ENCODE results near the gene TMEM266.

The TMEM266 gene

DNA sequence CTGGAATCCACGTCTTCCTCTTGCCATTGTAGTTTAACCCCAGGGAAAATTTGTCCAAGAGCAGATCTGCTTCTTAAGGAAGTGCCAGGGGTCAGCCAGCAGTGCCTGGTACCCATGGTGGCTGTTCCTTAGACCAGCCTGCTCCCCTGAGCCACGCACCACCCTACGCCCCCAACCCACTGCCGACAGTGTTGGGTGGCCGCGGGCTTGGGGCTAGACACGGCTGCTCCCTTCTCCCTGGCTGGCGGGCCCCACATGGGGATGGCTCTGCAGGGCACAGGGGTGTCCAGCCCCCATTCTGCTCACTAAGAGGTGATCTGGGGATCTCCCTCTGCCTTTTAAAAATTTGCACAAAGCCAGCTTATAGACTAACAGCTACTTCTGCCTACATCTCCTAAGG, 104.8 kb downstream of the TMEM266 start:
- Histone ChIP-seq H3K27me3 (ENCODE audit: low read depth, low read length) (no peaks in the 10 kb centered on the region), H3K4me1 (ENCODE audit: control insufficient read depth in 1 of 2, insufficient read depth in 2 of 2, low read length in 2 of 2) (peaks cover 0 to 9% of the 10 kb centered on the region in 2 donors), H3K36me3 (ENCODE audit: control insufficient read depth in 1 of 2, insufficient read depth in 2 of 2, low read length in 2 of 2) (no peaks in the 10 kb centered on the region), H3K27ac (ENCODE audit: low read length) (no peak overlapping the region), H3K4me3 (ENCODE audit: low read depth in 1 of 2, low read length in 2 of 2) (no peak overlapping the region), H3K9me3 (ENCODE audit: control insufficient read depth in 1 of 2, low read length in 2 of 2) (no peaks in the 10 kb centered on the region)

- H3K27me3 ChIP-seq (ENCODE audit: low read depth, low read length): no peaks in the 10 kb centered on the region
These were observed 106.2 kb downstream of the TMEM266 start for GRCh38 chr15:76165951-76166350.

DNA sequence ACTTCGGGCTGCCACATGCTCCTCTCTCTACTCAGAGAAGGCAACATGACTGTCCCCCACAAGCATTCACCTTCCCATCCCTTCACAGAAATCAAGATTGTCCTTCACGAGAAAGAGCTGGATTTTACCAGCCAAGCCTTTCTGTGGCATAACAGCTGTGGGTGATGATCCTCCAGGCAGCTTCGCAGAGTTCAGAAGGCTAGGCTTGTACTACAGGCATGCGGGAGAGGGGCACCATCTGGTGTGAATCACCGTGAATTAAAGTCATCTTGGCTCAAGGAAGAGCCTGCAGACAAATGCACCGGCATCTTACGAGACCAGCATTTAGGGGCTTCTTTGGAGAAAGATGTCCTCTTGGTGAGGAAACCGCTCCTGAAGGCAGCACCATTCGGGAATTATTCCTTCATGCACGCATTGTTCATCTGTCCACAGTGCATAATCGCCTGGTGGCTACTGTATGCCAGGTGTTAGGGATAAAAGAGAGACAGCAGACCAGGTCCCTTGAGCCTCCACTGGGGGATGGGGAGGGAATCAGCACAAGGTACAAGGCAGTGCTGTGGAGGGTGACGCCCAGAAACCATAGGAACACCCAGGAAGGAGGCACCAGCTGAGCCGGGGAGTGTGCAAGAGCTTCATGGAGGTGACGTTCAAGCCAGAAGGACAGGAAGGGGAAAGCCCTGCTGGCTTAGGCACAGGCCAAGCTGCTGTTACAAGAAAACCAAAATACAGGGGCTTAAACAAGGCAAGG, 108.6 kb downstream of the TMEM266 start:
- H3K27ac ChIP-seq (ENCODE audit: low read length): no peak overlapping the region
- H3K9me3 ChIP-seq (ENCODE audit: control insufficient read depth in 1 of 2, low read length in 2 of 2): no peaks in the 10 kb centered on the region
- H3K4me1 ChIP-seq (ENCODE audit: control insufficient read depth in 1 of 2, insufficient read depth in 2 of 2, low read length in 2 of 2): no peaks in the 10 kb centered on the region
- H3K27me3 ChIP-seq (ENCODE audit: low read depth, low read length): no peaks in the 10 kb centered on the region
- H3K36me3 ChIP-seq (ENCODE audit: control insufficient read depth in 1 of 2, insufficient read depth in 2 of 2, low read length in 2 of 2): no peaks in the 10 kb centered on the region
- H3K4me3 ChIP-seq (ENCODE audit: low read depth in 1 of 2, low read length in 2 of 2): no peak overlapping the region

More at GRCh38 chr15:76165951-76166350, 106.2 kb downstream of the TMEM266 start:
- H3K36me3 ChIP-seq (ENCODE audit: control insufficient read depth in 1 of 2, insufficient read depth in 2 of 2, low read length in 2 of 2): no peaks in the 10 kb centered on the region
- no peak overlapping the region for H3K4me3 ChIP-seq (ENCODE audit: low read depth in 1 of 2, low read length in 2 of 2)
- H3K27ac ChIP-seq (ENCODE audit: low read length): no peak overlapping the region
- H3K9me3 ChIP-seq (ENCODE audit: control insufficient read depth in 1 of 2, low read length in 2 of 2): no peaks in the 10 kb centered on the region
- peaks cover 0 to 7% of the 10 kb centered on the region in 2 donors for H3K4me1 ChIP-seq (ENCODE audit: control insufficient read depth in 1 of 2, insufficient read depth in 2 of 2, low read length in 2 of 2)

GRCh38 chr15:76169018-76169417, 109.2 kb downstream of the TMEM266 start:
- Histone ChIP-seq H3K4me3 (ENCODE audit: low read depth in 1 of 2, low read length in 2 of 2) (no peak overlapping the region), H3K4me1 (ENCODE audit: control insufficient read depth in 1 of 2, insufficient read depth in 2 of 2, low read length in 2 of 2) (no peaks in the 10 kb centered on the region), H3K27ac (ENCODE audit: low read length) (peak overlapping the region; percentile 28), H3K36me3 (ENCODE audit: control insufficient read depth in 1 of 2, insufficient read depth in 2 of 2, low read length in 2 of 2) (no peaks in the 10 kb centered on the region), H3K27me3 (ENCODE audit: low read depth, low read length) (no peaks in the 10 kb centered on the region), H3K9me3 (ENCODE audit: control insufficient read depth in 1 of 2, low read length in 2 of 2) (no peaks in the 10 kb centered on the region)

GRCh38 chr15:76169911-76170800, 110.4 kb downstream of the TMEM266 start:
- Histone ChIP-seq H3K4me3 (ENCODE audit: low read depth in 1 of 2, low read length in 2 of 2) (no peak overlapping the region), H3K4me1 (ENCODE audit: control insufficient read depth in 1 of 2, insufficient read depth in 2 of 2, low read length in 2 of 2) (no peaks in the 10 kb centered on the region), H3K27me3 (ENCODE audit: low read depth, low read length) (no peaks in the 10 kb centered on the region), H3K9me3 (ENCODE audit: control insufficient read depth in 1 of 2, low read length in 2 of 2) (no peaks in the 10 kb centered on the region), H3K27ac (ENCODE audit: low read length) (no peak overlapping the region), H3K36me3 (ENCODE audit: control insufficient read depth in 1 of 2, insufficient read depth in 2 of 2, low read length in 2 of 2) (no peaks in the 10 kb centered on the region)

DNA sequence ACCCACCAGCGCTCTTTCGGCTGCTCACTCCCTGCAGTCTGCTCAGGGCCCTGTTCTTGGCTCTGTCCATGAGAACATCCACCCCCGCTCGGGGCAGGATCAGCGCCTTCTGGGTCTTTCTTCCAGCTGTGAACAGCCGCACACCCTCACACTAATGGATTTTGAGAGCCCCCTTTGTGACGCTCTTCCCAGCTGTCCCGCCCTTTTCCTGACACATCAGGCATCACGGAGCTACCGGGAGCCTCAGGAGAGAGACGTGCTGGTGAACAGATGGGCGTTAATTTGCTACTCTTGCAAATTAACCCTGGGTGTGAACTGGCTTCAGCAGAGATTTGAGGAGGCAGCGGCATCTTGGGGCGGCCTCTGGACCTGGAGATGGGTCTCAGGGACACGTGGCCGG, 113.0 kb downstream of the TMEM266 start:
- no peaks in the 10 kb centered on the region for H3K36me3 ChIP-seq (ENCODE audit: control insufficient read depth in 1 of 2, insufficient read depth in 2 of 2, low read length in 2 of 2)
- H3K9me3 ChIP-seq (ENCODE audit: control insufficient read depth in 1 of 2, low read length in 2 of 2): no peaks in the 10 kb centered on the region
- H3K27me3 ChIP-seq (ENCODE audit: low read depth, low read length): no peaks in the 10 kb centered on the region
- H3K4me1 ChIP-seq (ENCODE audit: control insufficient read depth in 1 of 2, insufficient read depth in 2 of 2, low read length in 2 of 2): no peaks in the 10 kb centered on the region
- H3K4me3 ChIP-seq (ENCODE audit: low read depth in 1 of 2, low read length in 2 of 2): no peak overlapping the region
- no peak overlapping the region for H3K27ac ChIP-seq (ENCODE audit: low read length)

DNA sequence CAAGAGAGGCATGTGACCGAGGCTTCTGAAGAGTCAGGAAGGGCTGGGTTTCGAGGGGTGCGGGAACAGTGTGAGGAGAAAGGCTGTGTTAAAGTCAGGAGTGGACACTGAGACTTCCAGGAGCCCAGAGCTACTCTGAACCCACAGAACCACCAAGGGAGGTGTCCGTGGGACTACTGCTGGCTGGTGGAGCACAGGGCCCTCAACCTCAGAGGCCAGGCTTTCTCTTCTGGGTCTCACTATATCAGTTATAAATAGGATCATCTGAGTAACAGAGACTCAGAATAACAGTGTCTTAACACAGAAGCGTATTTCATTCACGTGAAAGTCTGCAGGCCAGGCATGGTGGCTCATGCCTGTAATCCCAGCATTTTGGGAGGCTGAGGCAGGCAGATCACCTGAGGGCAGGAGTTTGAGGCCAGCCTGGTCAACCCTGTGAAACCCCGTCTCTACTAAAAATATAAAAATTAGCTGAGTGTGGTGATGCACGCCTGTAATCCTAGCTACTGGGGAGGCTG, 113.6 kb downstream of the TMEM266 start:
- Histone ChIP-seq H3K27me3 (ENCODE audit: low read depth, low read length) (no peaks in the 10 kb centered on the region), H3K27ac (ENCODE audit: low read length) (no peak overlapping the region), H3K4me1 (ENCODE audit: control insufficient read depth in 1 of 2, insufficient read depth in 2 of 2, low read length in 2 of 2) (no peaks in the 10 kb centered on the region), H3K36me3 (ENCODE audit: control insufficient read depth in 1 of 2, insufficient read depth in 2 of 2, low read length in 2 of 2) (no peaks in the 10 kb centered on the region), H3K9me3 (ENCODE audit: control insufficient read depth in 1 of 2, low read length in 2 of 2) (no peaks in the 10 kb centered on the region), H3K4me3 (ENCODE audit: low read depth in 1 of 2, low read length in 2 of 2) (no peak overlapping the region)

DNA sequence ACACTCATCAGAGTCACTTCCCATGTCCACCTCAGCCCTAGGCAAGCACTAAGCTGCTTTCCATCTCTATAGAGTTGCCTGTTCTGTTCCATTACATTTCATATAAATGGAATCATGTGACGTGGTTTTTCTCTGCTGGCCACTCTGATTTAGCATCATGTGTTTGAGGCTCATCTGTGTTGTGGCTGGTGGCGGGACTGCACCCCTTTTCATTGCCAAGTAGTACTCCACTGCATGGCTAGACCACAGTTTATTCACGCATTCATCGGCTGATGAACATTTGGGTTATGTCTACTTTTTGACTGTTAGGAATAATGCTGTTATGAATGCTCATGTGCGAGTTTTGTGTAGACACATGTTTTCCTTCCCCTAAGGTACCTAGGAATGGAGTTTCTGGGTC, 114.9 kb downstream of the TMEM266 start:
- Histone ChIP-seq H3K4me3 (ENCODE audit: low read depth in 1 of 2, low read length in 2 of 2) (no peak overlapping the region), H3K27ac (ENCODE audit: low read length) (no peak overlapping the region), H3K36me3 (ENCODE audit: control insufficient read depth in 1 of 2, insufficient read depth in 2 of 2, low read length in 2 of 2) (no peaks in the 10 kb centered on the region), H3K9me3 (ENCODE audit: control insufficient read depth in 1 of 2, low read length in 2 of 2) (no peaks in the 10 kb centered on the region), H3K27me3 (ENCODE audit: low read depth, low read length) (no peaks in the 10 kb centered on the region), H3K4me1 (ENCODE audit: control insufficient read depth in 1 of 2, insufficient read depth in 2 of 2, low read length in 2 of 2) (no peaks in the 10 kb centered on the region)

- Histone ChIP-seq H3K27ac (ENCODE audit: low read length) (no peak overlapping the region), H3K27me3 (ENCODE audit: low read depth, low read length) (no peaks in the 10 kb centered on the region), H3K4me1 (ENCODE audit: control insufficient read depth in 1 of 2, insufficient read depth in 2 of 2, low read length in 2 of 2) (no peaks in the 10 kb centered on the region), H3K36me3 (ENCODE audit: control insufficient read depth in 1 of 2, insufficient read depth in 2 of 2, low read length in 2 of 2) (no peaks in the 10 kb centered on the region), H3K4me3 (ENCODE audit: low read depth in 1 of 2, low read length in 2 of 2) (no peak overlapping the region), H3K9me3 (ENCODE audit: control insufficient read depth in 1 of 2, low read length in 2 of 2) (no peaks in the 10 kb centered on the region)
These were observed 115.7 kb downstream of the TMEM266 start for GRCh38 chr15:76175442-76175841.

DNA sequence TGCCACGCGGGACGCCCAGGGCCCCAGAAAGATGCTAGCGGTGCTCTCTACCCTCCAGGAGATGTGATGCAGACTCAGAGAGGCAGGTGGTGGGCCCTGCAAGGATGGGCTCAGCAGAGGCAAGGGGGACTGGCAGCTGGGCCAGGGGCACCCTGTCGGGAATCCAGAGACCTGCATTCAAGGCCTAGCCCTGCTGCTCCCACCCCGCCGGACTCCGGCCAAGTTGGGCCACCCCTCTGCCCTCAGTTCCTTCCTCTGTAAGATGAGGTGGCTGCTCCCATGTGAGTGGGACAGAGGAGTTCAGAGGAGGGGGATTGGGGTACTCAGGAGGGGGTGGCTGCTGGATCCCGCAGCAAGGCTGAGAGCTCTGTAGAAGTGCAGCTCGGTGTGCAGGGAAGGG, 116.3 kb downstream of the TMEM266 start:
- H3K9me3 ChIP-seq (ENCODE audit: control insufficient read depth in 1 of 2, low read length in 2 of 2): no peaks in the 10 kb centered on the region
- H3K4me1 ChIP-seq (ENCODE audit: control insufficient read depth in 1 of 2, insufficient read depth in 2 of 2, low read length in 2 of 2): no peaks in the 10 kb centered on the region
- no peak overlapping the region for H3K4me3 ChIP-seq (ENCODE audit: low read depth in 1 of 2, low read length in 2 of 2)
- no peaks in the 10 kb centered on the region for H3K36me3 ChIP-seq (ENCODE audit: control insufficient read depth in 1 of 2, insufficient read depth in 2 of 2, low read length in 2 of 2)
- H3K27me3 ChIP-seq (ENCODE audit: low read depth, low read length): no peaks in the 10 kb centered on the region
- H3K27ac ChIP-seq (ENCODE audit: low read length): no peak overlapping the region

DNA sequence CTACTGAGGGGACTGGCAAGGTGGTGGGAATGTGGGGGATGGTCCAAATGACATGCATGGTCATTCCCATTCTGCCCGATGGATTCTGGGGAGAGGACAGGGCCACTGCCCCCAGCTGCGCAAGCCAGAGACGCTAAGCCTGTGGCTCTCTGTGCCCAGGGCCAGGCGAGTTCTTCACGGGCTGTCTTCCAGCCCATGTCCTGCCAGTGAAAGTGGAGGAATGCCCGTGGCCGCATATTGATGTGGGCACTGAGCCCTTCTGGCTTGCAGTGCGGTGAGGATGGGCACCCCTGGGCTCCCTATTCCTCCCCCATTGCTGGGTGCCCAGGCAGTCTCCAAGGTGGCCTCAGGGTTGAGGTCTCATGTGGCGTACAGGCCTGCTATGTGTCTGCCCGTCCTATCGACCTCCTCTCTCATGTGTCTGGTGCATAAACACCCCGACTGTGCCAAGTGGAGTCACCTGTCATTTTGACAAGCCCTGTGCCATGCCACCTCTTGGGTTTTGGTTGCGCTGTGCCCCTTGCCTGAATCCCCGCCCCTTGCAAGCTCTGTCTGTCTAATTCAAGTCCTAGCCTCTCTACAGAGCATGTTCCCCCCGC, 116.8 kb downstream of the TMEM266 start:
- Histone ChIP-seq H3K4me1 (ENCODE audit: control insufficient read depth in 1 of 2, insufficient read depth in 2 of 2, low read length in 2 of 2) (no peaks in the 10 kb centered on the region), H3K9me3 (ENCODE audit: control insufficient read depth in 1 of 2, low read length in 2 of 2) (no peaks in the 10 kb centered on the region), H3K27me3 (ENCODE audit: low read depth, low read length) (no peaks in the 10 kb centered on the region), H3K27ac (ENCODE audit: low read length) (no peak overlapping the region), H3K36me3 (ENCODE audit: control insufficient read depth in 1 of 2, insufficient read depth in 2 of 2, low read length in 2 of 2) (no peaks in the 10 kb centered on the region), H3K4me3 (ENCODE audit: low read depth in 1 of 2, low read length in 2 of 2) (no peak overlapping the region)

Measured in muscle layer of duodenum (tissue), 2 donors.